ENCODE data around the gene TRIM52. TPM values are rescaled to one million over a fixed set of nuclear protein-coding genes. Genes with fewer than 3 reads are reported as not detected.
A peak's percentile ranks its signal among the peaks of the same experiment; 100 is the strongest.

TRIM52 gene
- total and polyA plus RNA-seq, 9 of the 15 experiments (the other 6 are each of a cell fraction or from before 2014, with no cell fraction given), result 3.3 to 21.9 (median 13.5) TPM

DNA sequence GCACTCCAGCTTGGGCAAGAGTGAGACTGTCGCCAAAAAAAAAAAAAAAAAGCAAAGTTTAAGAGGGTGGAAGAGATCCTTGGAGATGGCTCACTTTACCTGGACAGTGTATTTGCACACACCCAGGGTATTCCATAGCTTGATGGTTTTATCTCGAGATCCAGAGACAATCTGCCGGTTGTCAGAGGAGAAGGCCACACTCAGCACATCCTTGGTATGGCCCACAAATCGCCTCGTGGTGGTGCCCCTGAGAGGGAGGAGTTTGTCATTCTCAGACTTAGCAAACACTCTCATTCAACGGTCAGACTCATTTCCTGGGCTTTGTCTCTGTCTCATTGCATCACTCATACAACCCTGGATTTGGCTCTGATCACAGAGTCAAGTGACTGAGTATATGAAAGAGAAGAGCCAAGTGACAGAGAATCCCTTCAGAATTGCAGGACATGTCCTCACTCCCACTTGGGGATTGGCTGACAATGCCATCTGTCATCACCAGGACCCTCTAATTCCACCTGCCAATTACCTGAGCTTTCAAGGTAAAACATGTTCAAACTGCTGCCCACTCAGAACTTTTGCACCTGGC, 19.5 kb downstream of the TRIM52 start (continued):
- no peak for TF ChIP-seq MAZ (CRISPR knock-in tag; conservative IDR thresholded peaks at IDR 0.05 in 1 of 2, IDR thresholded peaks at IDR 0.05 in 1 of 2)
- 0 out of 2 replicates have a peak, but pooled peaks have one; percentile 18 for TF ChIP-seq CTBP1 (IDR thresholded peaks at IDR 0.05; ENCODE audit: borderline replicate concordance)
- TF ChIP-seq NFRKB (IDR thresholded peaks at IDR 0.05; ENCODE audit: low read depth), result no peak
- TF ChIP-seq TSC22D4 (tag; IDR thresholded peaks at IDR 0.05), result no peak
- no peak for TF ChIP-seq KDM4B (IDR thresholded peaks at IDR 0.05; ENCODE audit: borderline replicate concordance in 2 of 2, low read depth in 1 of 2)
- TF ChIP-seq, protein P1, sequence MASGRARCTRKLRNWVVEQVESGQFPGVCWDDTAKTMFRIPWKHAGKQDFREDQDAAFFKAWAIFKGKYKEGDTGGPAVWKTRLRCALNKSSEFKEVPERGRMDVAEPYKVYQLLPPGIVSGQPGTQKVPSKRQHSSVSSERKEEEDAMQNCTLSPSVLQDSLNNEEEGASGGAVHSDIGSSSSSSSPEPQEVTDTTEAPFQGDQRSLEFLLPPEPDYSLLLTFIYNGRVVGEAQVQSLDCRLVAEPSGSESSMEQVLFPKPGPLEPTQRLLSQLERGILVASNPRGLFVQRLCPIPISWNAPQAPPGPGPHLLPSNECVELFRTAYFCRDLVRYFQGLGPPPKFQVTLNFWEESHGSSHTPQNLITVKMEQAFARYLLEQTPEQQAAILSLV (tag; IDR thresholded peaks at IDR 0.05), result no peak
- TF ChIP-seq, protein P2, sequence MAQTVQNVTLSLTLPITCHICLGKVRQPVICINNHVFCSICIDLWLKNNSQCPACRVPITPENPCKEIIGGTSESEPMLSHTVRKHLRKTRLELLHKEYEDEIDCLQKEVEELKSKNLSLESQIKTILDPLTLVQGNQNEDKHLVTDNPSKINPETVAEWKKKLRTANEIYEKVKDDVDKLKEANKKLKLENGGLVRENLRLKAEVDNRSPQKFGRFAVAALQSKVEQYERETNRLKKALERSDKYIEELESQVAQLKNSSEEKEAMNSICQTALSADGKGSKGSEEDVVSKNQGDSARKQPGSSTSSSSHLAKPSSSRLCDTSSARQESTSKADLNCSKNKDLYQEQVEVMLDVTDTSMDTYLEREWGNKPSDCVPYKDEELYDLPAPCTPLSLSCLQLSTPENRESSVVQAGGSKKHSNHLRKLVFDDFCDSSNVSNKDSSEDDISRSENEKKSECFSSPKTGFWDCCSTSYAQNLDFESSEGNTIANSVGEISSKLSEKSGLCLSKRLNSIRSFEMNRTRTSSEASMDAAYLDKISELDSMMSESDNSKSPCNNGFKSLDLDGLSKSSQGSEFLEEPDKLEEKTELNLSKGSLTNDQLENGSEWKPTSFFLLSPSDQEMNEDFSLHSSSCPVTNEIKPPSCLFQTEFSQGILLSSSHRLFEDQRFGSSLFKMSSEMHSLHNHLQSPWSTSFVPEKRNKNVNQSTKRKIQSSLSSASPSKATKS (CRISPR knock-in tag; IDR thresholded peaks at IDR 0.05), result no peak
- no peak for TF ChIP-seq MEF2D (tag; conservative IDR thresholded peaks at IDR 0.05; ENCODE audit: low read depth)
- no peak for TF ChIP-seq LARP7 (IDR thresholded peaks at IDR 0.05)
- TF ChIP-seq SMAD3 (CRISPR knock-in tag; conservative IDR thresholded peaks at IDR 0.05), result 0 out of 2 replicates have a peak, but pooled peaks have one; percentile 5
- TF ChIP-seq, protein P3, sequence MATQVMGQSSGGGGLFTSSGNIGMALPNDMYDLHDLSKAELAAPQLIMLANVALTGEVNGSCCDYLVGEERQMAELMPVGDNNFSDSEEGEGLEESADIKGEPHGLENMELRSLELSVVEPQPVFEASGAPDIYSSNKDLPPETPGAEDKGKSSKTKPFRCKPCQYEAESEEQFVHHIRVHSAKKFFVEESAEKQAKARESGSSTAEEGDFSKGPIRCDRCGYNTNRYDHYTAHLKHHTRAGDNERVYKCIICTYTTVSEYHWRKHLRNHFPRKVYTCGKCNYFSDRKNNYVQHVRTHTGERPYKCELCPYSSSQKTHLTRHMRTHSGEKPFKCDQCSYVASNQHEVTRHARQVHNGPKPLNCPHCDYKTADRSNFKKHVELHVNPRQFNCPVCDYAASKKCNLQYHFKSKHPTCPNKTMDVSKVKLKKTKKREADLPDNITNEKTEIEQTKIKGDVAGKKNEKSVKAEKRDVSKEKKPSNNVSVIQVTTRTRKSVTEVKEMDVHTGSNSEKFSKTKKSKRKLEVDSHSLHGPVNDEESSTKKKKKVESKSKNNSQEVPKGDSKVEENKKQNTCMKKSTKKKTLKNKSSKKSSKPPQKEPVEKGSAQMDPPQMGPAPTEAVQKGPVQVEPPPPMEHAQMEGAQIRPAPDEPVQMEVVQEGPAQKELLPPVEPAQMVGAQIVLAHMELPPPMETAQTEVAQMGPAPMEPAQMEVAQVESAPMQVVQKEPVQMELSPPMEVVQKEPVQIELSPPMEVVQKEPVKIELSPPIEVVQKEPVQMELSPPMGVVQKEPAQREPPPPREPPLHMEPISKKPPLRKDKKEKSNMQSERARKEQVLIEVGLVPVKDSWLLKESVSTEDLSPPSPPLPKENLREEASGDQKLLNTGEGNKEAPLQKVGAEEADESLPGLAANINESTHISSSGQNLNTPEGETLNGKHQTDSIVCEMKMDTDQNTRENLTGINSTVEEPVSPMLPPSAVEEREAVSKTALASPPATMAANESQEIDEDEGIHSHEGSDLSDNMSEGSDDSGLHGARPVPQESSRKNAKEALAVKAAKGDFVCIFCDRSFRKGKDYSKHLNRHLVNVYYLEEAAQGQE (IDR thresholded peaks at IDR 0.05; ENCODE audit: borderline replicate concordance), result no peak
- TF ChIP-seq, protein P3 (CRISPR knock-in tag; IDR thresholded peaks at IDR 0.05; ENCODE audit: low read depth), result no peak
- TF ChIP-seq, protein P4, sequence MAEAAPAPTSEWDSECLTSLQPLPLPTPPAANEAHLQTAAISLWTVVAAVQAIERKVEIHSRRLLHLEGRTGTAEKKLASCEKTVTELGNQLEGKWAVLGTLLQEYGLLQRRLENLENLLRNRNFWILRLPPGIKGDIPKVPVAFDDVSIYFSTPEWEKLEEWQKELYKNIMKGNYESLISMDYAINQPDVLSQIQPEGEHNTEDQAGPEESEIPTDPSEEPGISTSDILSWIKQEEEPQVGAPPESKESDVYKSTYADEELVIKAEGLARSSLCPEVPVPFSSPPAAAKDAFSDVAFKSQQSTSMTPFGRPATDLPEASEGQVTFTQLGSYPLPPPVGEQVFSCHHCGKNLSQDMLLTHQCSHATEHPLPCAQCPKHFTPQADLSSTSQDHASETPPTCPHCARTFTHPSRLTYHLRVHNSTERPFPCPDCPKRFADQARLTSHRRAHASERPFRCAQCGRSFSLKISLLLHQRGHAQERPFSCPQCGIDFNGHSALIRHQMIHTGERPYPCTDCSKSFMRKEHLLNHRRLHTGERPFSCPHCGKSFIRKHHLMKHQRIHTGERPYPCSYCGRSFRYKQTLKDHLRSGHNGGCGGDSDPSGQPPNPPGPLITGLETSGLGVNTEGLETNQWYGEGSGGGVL (CRISPR knock-in tag; IDR thresholded peaks at IDR 0.05), result no peak
